SW480 (cell line): ENCODE results near the gene MOB3A.

Source experiments
- DNase-seq: peaks from one replicate; pipeline ENCODE4 v3.0.0-alpha.2; 2016; ENCODE audit warnings: low spot score

The MOB3A gene

DNA sequence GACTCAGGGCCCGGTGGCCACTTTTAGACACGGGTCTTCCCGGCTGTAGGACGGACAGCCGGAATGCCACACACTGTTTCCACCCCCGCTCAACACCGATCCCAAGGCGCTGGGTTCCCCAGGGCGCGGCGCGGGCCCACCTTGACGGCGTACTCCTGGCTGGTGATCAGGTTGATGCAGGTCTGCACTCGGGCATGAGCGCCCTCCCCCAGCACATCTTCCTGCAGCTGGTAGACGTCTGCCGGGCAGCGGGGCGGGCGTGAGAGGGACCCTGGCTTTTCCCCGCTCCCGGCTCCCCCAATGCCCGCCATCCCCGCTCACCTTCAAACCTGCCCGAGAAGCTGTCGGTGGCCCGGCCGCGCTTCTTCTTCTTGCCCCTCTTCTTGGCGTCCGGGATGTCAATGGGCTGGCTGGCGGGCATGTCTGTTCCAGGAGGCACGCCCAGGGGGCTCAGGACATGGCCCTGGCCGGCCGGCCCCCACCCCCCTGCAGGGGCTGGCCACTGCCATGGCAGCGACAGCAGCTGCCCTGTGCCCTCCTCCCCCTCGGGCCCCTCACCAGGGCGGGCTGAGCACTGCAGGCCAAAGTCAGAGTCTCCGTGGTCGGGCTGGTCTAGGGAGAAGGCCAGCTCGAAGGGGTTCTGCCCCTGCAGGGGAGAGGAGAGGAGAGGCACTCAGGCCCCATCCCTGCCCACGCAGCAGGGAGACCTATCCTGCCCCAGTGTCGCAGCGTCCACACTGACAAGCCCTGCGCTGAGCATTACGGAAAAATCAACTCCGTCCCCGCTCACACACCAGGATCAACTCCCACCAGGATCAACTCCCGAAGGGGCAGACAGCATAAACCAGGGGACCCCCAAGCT is 49.8 kb downstream of the MOB3A start:
- DNase-seq = no peak

DNA sequence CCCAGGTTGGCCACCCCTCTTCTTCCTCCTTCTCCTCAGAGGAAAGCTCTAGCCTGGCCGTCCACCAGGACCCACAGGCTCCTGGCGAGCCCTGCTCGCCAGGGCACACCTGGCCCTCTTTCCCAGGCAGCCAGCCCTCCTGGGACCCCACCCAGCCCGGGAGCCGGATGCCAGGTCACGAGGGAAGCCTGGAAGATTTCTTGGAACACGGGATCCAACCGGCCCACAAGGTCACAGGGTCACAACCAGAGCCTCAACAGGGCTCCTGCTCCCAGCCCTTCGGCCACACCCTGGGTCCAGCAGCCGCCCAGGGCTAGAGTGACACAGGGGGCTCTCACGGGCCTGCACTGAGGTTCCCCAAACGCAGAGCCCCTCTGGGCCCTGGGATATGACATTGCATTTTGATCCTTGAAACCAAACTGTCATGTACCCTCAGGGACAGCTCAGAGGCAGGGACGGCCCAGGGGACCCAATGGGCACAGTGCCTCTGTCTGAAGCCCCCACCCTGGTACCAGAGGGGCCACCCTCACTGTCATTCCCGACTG is 50.6 kb downstream of the MOB3A start:
- no peak for DNase-seq

DNA sequence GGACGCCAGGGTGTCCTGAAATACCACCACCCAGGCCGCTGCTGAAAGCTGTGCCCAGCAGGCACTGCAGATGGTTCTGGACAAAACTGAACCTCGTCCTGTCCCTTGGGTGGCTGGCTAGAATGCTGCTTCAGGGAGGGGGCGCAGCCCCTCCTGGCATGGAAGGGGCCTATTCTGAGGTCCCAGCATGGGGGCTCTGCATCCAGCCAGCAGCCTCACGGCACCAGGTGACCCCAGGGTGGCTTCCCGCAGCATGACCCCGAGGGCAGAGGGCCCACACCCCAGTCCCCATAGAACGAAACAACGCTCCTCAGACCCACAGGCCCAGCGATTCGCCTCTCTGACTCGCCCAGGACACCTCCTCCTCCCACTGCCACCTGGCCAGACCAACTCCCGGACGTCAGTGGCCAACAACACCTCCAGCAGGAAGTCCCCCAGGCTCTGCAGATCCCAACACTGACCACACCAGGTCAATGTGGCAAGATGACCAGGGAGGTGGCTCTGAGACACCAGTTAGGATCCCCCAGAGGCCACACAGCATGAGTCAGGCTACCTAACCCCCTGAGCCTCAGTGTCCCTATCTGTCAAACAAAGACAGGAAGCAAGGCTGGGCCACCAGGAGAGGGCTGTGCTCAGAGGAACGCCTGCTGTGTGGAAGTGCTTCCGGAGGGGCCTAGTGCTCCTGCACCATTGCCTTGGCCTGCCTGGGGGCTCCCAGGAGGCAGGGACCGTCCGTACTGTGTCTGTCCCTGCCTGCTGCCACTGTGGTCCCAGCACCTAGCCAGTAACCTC is 51.2 kb downstream of the MOB3A start:
- DNase-seq = no peak

DNA sequence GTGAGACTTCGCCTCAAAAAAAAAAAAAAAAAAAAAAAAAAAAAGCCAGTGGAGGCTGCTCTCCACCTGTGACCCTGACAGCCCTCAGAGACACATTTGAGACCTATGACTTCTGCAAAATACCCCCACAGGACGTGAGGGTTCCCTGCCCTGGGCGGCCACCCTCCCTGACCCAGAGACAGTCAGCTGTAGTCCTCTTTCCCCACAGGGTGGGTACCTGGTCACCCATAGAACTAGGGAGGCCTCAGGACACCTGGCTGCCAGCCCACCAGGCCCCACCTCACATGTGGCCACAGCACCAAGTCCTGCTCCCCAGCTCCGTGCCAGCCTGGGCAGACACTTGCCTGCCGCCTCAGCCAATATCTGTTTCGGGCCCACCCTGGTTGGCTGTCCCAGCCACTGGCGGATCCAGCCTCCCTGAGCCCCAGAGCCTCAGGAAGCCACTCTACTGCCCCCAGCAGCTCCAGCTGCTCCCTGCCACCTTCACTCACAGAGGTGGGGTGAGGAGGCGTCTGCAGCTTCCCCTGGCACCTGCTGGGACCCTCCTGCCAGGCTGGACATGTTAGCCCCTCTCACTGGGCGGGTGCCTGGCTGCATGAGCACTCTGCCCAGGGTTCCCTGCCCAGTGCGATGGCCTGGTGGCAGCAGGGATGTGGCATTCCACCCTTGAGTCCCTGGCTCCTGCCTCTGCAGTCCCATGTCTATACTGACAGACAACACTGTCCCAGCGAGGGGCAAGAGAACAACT is 52.0 kb downstream of the MOB3A start:
- DNase-seq = no peak

DNA sequence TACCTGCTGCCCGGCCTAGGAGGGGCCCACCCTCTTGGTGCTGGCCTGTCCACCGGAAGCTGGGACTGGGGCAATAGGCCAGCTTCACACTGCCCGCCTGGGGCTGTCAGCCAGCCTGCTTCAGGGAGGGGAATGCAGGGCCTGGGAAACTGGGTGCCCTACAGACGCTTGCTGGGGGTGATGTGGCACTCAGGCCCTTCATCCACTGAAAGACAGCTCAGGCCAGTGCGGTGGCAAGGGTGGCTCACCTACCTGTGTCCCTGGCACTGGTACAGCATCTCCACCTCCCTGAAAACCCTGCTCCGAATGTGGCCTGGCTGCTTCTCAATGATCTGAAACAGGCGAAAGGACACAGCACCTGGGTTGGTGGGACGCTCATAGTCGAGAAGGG is 52.9 kb downstream of the MOB3A start:
- no peak for DNase-seq

DNA sequence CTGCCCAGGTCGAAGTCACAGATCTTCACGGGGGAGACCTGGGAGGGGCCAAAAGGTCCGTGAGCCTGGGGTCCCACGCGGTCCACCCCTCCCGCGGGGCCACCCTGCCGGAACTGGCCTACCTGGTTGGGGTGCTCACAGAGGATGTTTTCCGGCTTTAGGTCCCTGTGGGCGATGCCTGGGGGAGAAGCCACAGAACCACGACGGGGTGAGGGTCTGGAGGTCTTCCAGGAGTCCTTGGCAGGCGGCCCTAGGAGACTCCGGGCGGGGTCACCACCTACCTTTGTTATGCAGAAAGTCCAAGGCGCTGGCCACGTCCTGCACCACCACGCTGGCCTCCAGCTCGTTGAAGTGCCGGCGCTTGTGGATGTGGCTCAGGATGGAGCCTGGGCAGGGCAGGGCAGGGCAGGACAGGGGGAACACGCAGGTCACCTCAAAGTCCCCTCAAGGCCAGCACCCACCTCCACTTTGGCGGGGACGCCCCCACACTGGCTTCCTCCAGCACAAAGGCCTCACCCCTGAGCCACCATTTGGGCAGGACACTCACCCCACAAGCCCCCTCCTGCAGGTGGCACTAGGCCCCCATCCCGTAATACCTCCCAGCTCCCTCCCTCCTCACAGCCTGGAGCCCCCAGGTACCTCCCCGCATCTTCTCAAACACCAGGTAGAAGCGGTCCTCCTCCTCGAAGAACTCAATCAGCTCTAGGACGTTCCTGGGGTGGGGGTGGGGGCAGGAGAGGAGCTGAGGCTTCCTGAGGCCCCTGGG is 53.5 kb downstream of the MOB3A start:
- no peak for DNase-seq

DNA sequence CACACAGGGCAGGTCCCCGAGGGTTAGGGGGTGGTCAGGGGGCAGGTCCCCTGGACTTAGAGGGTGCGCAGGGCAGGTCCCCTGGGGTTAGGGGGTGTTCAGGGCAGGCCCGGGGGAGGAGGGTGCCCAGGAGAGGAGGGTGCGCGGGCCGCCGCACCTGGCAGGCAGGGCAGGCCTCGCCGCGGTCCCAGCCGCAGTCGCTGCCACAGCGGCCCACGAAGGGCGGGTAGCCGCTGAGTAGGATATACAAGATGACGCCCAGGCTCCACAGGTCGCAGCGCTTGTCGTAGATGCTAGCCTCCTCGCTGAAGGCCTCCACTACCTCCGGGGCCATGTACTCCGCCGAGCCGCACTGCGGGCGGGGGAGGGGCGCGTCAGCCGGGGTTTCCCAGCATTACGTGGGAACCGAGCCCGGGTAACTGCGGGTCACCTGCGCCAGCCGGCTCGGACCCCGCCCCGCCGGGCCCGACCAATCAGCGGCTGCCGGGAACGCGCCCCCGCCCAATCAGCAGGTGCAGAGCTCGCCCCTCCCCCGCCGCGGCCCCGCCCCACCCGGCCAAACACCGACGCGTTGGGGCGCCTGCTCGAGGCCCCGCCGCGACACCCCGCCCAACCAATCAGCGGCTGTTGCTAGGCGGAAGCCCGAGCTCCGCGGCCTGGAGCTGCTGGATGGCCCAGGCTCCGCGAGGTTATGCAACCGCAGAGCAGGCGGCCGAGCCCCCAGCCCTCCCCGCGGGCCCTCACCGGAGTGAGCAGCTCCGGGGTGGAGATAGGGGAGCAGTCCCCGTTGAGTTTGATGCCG is 54.2 kb downstream of the MOB3A start:
- peak; percentile 86 for DNase-seq

DNA sequence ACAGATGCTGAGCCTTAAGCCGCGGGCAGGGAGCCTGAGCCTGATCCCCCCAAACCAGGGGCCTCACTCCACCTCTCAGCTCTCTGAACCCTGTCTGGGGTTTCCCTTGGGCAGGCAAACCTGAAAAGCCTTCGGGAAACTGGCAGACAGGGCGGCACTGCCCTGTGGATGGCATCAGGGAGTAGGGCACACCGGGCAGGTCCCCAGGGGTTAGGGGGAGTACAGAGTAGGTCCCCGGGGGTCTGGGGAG is 54.8 kb downstream of the MOB3A start:
- DNase-seq = no peak

DNA sequence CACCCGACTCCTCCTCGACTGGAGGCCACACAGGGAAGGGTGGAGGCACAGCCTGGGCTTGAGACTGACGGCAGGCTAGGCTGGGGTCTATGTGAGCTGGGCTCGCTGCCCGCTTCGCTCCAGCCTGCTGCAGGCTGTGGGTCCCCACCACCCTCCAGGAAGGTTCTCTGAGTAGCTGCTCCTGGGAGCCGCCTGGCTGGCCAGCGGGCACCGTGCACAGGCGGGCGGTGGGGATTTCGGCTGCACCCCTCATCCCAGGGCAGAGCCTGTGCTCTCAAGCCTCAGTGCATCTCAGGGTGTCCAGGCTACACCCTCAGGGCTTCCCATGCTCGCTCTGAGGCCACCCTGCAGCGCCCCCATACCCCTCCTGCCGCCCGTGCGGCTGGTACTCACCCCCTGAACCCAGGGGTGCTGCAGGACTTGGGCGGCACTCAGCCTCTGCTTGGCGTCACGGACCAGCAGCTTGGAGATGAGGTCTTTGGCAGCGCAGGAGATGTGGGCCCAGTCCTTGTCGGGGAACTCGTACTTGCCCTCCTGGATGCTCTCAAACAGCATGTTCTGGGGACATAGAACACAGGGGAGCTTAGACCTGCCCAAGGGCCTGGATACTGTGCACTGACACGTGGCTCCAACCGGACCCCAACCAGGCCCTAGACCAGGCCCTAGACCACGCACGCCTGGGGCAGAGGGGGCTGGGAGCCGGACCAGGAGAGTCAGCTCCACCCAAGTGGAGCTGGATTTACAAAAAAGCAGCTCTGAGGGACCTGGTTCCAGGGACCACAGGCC is 55.3 kb downstream of the MOB3A start:
- DNase-seq = no peak

DNA sequence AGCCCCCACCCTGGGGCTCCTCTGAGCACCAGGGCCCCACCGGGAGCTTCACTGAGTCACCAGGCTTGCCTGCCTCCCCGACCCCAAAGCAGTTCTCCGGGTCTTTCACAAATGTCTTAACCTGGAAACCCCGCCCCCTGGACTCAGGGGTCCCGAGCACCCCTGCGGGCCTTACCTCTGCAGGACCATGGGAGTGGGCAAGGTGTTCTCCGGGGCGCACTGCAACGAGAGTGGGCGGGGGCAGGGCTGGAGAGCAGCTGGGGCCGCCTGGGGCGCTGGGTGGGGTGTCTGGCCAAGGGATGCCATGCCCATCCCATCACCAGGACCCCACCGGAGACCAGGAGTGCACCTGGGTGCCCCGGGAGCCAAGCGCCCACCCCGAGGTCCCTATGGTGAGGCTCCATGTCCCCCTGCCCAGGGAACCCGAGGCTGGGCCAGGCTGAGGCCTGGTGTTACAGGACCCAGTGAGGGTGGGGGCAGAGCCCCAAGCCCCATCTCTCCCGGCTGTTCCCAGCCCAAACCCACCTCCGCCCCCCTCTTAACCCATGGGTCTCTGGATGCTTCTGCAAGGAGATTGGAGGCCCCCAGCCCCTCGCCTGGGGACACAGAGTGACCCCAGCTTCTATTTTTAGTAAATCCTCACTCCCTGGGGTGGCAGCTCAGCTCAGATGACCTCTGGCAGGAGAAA is 56.0 kb downstream of the MOB3A start:
- no peak for DNase-seq

DNA sequence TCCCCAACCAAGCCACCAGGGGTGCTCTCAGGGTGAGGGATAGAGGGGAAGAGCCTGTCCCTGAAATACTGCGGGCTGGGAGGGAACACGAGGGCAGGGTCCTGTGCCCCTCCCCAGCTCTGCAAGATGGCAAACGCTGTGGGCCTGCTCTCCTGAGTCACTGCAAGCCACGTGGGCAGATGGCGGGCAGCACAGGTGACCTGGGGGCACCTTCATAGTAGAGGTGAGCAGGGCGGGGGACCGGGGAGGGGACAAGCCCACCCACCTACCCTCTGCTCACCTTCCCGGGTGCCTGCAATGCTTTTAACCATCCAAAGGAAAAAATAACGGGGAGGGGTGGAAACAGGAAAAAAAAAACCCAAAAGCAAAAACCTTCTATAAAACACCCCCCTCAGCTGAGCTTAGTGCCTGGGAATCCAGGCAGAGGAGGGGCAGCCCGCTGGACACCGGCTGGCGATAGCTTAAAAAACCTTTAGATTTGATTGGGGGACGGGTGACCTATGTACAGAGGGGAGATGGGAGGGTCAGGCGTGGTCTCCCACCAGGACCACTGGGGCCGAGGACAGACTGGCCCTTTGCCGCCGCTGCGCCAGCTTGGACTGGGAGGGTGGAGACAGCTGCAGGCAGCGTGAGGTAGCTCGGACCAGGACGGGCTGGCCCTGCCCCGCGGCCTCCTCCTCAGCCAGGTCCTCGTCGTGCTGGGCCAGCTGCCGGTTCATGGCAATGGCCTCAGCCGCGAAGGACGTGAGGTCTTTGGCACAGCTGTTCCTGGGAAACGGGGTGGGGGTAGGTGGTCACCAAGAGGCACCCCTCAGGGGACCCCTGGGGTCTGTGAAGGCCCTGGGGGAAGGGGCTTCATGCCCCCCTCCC is 56.8 kb downstream of the MOB3A start:
- DNase-seq = no peak

DNA sequence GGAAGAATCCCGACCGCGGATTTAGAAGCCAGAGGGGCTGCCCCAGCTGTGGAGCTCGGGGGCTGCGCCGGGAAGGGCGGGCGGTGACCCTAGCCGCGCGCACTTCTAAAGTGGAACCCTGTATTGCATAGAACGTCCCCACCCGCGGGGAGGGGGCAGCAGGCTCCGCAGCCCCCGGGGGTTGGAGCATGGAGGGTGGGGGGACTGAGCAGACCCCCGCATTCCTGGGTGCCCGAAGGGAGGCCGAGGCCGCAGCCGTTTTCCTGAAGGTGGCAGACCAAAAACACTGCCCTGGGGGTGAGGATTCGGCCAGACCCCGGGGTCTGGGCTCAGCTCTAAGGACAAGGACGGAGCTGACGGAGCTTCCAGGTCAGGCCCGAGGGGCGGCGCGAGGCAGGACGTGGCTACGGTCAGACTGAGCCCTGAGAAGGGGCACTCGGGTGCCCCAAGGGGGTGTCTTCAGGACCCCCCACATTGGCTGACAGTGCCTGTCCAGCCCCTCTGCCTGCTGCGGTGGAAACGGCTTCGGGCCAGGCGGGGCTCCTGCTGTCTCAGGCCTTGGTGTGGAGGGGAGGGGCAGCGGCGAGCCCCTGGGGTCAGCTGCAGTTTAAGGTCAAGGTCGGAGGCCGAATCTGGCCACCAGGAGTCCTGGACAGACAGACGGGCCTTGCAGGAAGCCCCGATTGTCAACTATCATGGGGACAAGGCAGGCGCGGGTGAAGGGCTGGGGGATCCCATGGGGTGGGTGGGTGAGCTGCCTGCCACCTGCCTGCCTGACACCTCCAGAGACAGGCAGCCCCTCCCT is 57.6 kb downstream of the MOB3A start:
- no peak for DNase-seq

DNA sequence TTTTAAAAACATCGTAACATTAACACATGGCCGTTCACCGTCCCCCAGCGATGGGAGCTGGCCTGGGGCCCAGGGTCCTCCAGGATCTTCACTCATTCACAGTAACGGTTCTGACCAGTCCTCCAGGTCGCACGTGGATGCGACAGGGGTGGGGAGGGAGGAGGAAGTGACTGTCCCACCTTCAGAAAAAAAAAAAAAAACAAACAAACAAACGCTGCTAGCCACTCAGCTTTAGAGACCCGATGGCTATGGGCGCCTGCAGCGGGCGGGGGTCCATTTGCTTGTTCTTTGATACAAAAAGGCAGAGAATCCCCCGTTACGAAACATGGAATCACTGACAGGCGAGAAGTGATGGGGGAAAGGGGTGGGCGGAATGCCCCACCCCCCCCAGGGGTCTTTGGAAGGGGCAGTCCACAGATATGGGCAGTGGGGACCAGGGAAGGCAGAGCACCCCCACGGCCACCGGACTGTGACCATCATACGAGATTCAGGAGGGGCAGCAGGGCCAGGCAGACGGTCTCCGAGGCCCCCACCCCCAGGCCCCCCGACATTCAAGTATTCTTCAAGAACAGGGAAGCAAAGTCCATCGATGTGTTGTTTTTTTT is 58.4 kb downstream of the MOB3A start:
- DNase-seq = no peak

DNA sequence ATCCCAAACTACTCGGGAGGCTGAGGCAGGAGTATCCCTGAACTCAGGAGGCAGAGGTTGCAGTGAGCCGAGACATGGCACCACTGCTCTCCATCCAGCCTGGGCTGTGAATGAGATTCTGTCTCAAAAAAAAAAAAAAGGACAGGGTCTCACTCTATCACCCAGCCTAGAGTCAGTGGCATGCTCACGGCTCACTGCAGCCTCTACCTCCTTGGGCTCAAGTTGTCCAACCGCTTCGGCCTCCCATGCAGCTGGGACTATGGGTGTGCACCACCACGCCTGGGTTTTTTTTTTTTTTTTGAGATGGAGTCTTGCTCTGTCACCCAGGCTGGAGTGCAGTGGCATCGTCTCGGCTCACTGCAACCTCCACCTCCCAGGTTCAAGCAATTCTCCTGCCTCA is 59.7 kb downstream of the MOB3A start:
- no peak for DNase-seq

DNA sequence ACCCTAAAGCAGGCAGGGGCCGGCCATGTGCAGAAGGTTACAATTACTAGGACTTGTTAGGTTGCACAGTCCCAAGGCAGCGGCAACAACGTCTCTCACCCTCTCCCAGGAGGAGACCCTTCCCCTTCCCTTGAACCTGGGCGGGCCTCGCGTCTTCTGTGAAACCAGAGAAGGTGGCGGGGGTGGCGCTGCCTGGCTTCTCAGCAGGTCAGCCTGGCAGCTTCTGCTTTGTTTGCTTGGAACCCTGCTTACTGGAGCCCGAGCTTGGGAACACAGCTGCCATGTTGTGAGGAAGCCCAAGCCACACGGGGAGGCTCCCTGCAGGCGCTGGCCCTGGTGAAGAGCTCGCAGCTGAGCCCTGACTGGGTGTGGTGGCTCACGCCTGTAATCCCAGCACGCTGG is 60.5 kb downstream of the MOB3A start:
- no peak for DNase-seq

DNA sequence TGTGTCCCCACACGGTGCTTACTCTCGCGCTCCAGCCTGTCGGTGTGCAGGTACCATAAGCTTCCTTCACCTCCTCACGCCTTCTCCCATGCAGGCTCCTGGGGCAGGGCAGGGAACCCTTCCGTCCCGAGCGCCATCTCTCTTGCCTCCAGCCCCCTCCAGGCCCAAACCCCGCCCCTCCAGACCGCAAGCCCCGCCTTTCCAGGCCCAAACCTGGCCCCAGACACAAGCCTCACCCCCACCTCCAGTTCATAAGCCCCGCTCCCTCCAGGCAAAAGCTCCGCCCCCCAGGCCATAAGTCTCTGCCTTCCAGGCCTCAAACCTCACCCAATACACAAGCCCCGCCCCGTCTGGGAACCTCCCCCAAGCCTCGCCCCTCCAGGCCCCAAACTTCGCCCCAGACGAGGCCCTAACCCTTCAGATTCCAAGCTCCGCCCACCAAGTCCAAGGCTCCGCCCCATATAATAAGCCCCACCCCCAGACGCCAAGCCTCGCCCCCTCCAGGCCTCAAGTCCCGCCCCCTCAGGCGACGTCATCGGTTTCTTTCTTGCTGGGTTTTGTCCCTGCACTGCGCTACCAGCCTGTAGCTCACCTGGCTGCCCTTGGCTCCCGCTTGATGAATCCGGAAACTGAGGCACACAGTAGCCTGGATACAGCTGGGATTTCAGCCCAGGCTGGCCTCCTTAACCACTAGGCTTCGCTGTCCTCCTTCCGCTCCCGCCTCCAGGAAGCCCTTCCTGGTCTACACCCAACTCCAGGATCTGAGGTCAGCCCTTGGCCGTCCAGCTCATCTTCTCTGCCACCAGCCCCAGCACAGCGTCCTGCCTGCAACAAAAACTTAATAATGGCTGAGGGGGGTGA is 61.2 kb downstream of the MOB3A start:
- peak; percentile 70 for DNase-seq
